Measurements from ENCODE around the gene KLHDC1.

KLHDC1 gene

DNA sequence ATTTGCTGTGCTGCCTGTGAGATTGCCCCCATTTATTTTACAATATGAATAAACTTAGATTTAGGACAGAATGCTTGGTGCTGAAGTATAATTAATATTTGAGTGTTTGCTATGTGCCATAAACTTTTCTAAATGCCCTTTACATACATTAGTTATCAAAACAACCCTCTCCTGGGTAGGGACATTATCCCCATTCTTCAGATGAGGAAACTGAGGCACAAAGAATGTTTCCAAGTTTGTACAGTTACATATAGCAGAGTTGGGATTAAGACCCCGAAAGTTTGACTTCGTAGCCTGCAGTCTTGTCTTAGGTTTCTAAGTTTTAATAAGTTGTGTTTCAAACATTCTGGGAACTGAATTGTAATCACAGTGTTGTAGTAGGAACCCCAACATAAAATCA lies 93.4 kb downstream of the KLHDC1 start:
- DNase-seq (ENCODE audit: low spot score), result no peak

DNA sequence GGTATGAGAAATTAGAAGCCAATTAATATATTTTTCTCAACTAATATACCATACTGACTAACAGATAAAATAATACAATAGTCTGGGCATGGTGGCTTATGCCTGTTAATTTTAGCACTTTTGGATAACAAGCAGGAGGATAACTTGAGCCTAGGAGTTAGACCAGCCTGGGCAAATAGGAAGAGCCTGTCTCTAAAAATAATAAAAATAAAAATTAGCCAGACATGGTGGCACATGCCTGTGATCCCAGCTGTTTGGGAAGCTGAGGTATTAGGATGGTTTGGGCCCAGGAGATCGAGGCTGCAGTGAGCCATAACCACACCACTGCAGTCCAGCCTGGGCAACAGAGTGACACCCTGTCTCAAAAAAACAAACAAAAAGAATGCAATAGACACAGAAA lies 99.7 kb downstream of the KLHDC1 start:
- DNase-seq (ENCODE audit: low spot score), result no peak

DNA sequence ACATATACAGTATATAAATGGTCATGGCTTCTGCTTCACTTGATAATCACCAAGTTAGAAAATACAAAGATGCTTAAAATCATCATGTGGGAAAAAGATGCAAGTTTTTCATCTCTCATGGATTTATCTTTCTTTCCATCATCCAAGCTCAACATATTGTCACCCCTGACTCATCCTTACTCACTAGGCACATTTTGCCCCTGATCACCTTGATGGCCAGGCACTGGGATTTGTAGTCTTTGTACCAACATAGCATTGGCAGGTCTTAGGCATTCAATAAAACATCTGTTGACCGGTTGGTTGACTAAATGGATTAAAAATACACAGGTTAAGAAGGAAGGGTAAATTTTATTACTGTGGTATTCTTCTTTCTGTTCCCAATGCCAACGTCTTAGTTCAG lies 103.1 kb downstream of the KLHDC1 start:
- DNase-seq (ENCODE audit: low spot score), result no peak
